OCI-LY3 (cell line): ENCODE measurements around the gene CEP350.

Experiments
- EZH2phosphoT487 ChIP-seq: fragments of 200-600 bp; shearing (Covaris generic); IDR thresholded peaks from 2 replicates; pipeline ENCODE4 v1.6.1; 2018; ENCODE audit warnings: antibody characterized with exemption, mixed run types, low read depth
- TF ChIP-seq, protein P1 (sequence below): fragments of 200-600, 300-600 bp; sonication (generic); IDR thresholded peaks from 2 replicates; pipeline ENCODE4 v1.5.1; 2014; ENCODE audit warnings: antibody characterized with exemption, low read length, low read depth

DNA sequence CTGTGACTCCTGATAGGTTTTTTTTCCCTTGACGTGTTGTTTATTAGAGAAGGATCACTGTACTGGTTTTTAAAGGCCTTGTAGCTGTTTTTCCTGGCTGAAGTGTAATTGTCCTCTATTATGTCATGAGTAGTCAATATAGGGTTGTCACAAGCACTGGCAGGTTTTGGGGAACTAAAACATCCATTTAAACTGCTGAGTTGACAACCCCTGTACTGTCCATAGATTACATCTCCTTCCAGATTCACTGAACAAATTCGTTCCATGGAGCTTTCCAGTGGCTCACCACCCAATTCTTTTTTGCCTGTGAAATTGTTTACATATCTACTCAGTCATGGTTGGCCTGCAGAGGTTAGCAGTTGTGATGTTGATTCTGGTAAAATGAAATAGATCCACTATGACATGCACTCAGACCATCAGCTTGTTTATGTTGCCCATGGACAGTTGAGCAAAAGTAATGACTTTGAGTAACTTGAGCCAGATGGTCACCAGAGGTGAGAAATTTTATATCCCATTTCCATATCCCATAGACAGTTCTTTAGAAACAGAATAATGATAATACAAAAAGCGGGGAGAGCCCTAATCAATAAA, 140.2 kb downstream of the CEP350 start:
- TF ChIP-seq, protein P1, sequence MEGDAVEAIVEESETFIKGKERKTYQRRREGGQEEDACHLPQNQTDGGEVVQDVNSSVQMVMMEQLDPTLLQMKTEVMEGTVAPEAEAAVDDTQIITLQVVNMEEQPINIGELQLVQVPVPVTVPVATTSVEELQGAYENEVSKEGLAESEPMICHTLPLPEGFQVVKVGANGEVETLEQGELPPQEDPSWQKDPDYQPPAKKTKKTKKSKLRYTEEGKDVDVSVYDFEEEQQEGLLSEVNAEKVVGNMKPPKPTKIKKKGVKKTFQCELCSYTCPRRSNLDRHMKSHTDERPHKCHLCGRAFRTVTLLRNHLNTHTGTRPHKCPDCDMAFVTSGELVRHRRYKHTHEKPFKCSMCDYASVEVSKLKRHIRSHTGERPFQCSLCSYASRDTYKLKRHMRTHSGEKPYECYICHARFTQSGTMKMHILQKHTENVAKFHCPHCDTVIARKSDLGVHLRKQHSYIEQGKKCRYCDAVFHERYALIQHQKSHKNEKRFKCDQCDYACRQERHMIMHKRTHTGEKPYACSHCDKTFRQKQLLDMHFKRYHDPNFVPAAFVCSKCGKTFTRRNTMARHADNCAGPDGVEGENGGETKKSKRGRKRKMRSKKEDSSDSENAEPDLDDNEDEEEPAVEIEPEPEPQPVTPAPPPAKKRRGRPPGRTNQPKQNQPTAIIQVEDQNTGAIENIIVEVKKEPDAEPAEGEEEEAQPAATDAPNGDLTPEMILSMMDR = no peak
- TF ChIP-seq EZH2phosphoT487 = no peak
